Nephron (organoid): ENCODE results near the gene OR2V1.

Source experiments
- H3K27ac Mint-ChIP-seq, 3 experiments: 2 replicates each; pipeline ENCODE4 v1.8.0; 2020; ENCODE audit warnings: mixed read lengths in 3 of 3, mild to moderate bottlenecking in 2 of 3, moderate library complexity in 1 of 3
- H3K27me3 Mint-ChIP-seq: 2 replicates; pipeline ENCODE4 v1.8.0; 2021; ENCODE audit warnings: low read depth, mild to moderate bottlenecking, moderate library complexity, mixed read lengths
- H3K36me3 Mint-ChIP-seq: 2 replicates; pipeline ENCODE4 v1.8.0; 2020; ENCODE audit warnings: low read depth, mixed read lengths
- H3K4me1 Mint-ChIP-seq: 2 replicates; pipeline ENCODE4 v1.8.0; 2020; ENCODE audit warnings: mixed read lengths
- H3K4me3 Mint-ChIP-seq, 3 experiments: 2 replicates each; pipeline ENCODE4 v1.8.0; 2020; ENCODE audit warnings: mild to moderate bottlenecking in 3 of 3, mixed read lengths in 3 of 3, moderate library complexity in 2 of 3
- H3K9me3 Mint-ChIP-seq: 2 replicates; pipeline ENCODE4 v1.8.0; 2020; ENCODE audit warnings: mixed read lengths
- CTCF ChIP-seq, 3 experiments: fragments of 200-600 bp; sonication (generic); IDR thresholded peaks; one replicate each; pipeline ENCODE4 v1.5.0; 2021; ENCODE audit warnings: antibody characterized with exemption in 3 of 3; ENCODE audit not compliant: unreplicated experiment in 3 of 3

OR2V1 gene

GRCh38 chr5:181126841-181127240 is 4.1 kb downstream of the OR2V1 start:
- no peaks in the 10 kb centered on the region for H3K4me1 Mint-ChIP-seq
- TF ChIP-seq CTCF (IDR thresholded peaks at IDR 0.05; ENCODE audit: unreplicated experiment in 3 of 3) = no peak
- peaks cover 3% of the 10 kb centered on the region for H3K9me3 Mint-ChIP-seq
- H3K36me3 Mint-ChIP-seq = no peaks in the 10 kb centered on the region
- H3K4me3 Mint-ChIP-seq = no peak overlapping the region
- peaks cover 67% of the 10 kb centered on the region for H3K27me3 Mint-ChIP-seq
- no peak overlapping the region for H3K27ac Mint-ChIP-seq

GRCh38 chr5:181124526-181124925 is 6.4 kb downstream of the OR2V1 start:
- Mint-ChIP-seq H3K9me3 (peaks cover 3% of the 10 kb centered on the region), H3K27me3 (peaks cover 74% of the 10 kb centered on the region), H3K36me3 (no peaks in the 10 kb centered on the region), H3K4me1 (no peaks in the 10 kb centered on the region), H3K4me3 (no peak overlapping the region), H3K27ac (no peak overlapping the region)
- TF ChIP-seq CTCF (IDR thresholded peaks at IDR 0.05; ENCODE audit: unreplicated experiment in 3 of 3) = no peak

DNA sequence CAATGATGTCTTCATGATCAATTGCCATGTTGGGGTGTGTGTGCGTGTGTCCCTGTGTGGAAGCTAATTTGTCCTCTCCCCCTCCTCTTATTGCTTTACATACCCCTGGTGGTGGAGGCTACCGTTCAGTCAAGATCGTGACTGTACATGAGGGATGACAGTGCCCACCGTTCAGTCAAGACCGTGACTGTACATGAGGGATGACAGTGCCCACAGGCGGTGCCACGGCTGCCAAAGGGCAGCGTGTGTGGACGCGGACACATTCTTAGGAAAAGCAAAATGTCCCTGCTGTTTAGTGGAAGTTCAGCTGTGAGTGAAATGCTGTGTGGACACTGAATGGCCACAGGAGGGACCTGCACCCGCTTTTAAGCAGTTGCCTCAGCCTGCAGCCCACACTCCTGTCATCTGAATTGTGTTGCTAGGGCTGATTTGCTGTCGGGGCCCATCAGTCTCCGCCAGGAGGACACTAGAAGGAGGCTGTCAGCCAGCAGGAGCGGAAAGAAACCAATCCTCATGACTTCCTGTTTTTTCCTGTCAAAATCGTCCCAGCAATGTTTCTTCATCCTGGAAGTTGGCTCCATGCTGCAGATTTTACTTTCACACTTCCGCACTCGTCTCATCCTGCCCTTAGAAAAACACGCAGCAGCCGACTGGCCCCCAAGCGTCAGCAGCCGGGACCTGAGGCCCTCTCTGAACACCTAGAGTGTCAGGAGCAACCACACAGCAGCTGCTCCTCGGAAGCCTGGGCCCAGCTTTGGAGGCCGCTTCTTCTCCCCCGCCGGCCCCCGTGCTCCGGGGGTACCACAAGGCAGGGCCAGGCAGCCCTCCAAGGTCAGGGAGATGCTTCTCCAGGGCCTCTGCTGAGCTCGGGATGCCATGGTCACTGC is 9.1 kb downstream of the OR2V1 start:
- TF ChIP-seq CTCF (IDR thresholded peaks at IDR 0.05; ENCODE audit: unreplicated experiment in 3 of 3) = no peak
- Mint-ChIP-seq H3K4me3 (no peak overlapping the region), H3K9me3 (peaks cover 6% of the 10 kb centered on the region), H3K27me3 (peaks cover 79% of the 10 kb centered on the region), H3K36me3 (no peaks in the 10 kb centered on the region), H3K4me1 (no peaks in the 10 kb centered on the region), H3K27ac (no peak overlapping the region)

DNA sequence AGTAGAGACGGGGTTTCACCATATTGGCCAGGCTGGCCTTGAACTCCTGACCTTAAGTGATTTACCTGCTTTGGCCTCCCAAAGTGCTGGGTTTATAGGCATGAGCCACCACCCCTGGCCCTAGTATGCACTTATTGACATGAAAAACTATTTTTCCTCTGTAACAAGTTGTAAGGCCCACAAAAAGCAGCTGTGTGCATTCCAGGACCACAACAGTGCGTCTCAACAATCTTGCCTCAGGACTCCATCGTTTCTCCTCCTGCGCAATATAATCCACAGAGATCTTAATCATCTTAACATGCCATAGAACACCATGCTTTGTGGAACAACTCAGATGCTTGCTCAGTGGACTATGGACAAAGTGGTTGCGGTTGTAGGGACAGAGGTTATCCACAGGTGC is 10.2 kb downstream of the OR2V1 start:
- Mint-ChIP-seq H3K36me3 (no peaks in the 10 kb centered on the region), H3K9me3 (peaks cover 6% of the 10 kb centered on the region), H3K4me1 (no peaks in the 10 kb centered on the region), H3K4me3 (no peak overlapping the region), H3K27me3 (peaks cover 82% of the 10 kb centered on the region), H3K27ac (no peak overlapping the region)
- no peak for TF ChIP-seq CTCF (IDR thresholded peaks at IDR 0.05; ENCODE audit: unreplicated experiment in 3 of 3)

DNA sequence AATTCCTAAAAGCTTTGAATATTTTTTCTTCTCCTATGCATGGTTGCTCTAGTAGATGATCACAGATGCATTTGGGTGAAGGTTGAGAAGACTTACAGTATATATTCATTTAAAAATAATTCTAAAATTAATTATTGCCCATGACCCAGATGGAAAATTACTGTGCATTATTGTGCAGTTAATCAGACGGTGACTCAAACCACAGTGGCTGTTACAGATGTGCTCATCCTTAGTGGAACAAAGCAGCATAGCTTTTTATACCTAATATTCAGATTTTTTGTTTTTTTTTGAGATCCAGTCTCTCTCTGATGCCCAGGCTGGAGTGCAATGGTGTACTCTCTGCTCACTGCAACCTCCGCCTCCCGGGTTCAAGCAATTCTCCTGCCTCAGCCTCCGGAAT is 10.7 kb downstream of the OR2V1 start:
- H3K9me3 Mint-ChIP-seq = peaks cover 9% of the 10 kb centered on the region
- H3K36me3 Mint-ChIP-seq = no peaks in the 10 kb centered on the region
- peaks cover under 1% of the 10 kb centered on the region for H3K4me1 Mint-ChIP-seq
- H3K4me3 Mint-ChIP-seq = no peak overlapping the region
- no peak overlapping the region for H3K27ac Mint-ChIP-seq
- peaks cover 85% of the 10 kb centered on the region for H3K27me3 Mint-ChIP-seq
- TF ChIP-seq CTCF (IDR thresholded peaks at IDR 0.05; ENCODE audit: unreplicated experiment in 3 of 3) = no peak

GRCh38 chr5:181119105-181119504 is 11.9 kb downstream of the OR2V1 start:
- H3K9me3 Mint-ChIP-seq = peaks cover 14% of the 10 kb centered on the region
- TF ChIP-seq CTCF (IDR thresholded peaks at IDR 0.05; ENCODE audit: unreplicated experiment in 3 of 3) = no peak
- H3K36me3 Mint-ChIP-seq = no peaks in the 10 kb centered on the region
- peaks cover 87% of the 10 kb centered on the region for H3K27me3 Mint-ChIP-seq
- no peak overlapping the region for H3K27ac Mint-ChIP-seq
- H3K4me1 Mint-ChIP-seq = peaks cover 8% of the 10 kb centered on the region
- no peak overlapping the region for H3K4me3 Mint-ChIP-seq
